ENCODE results near the gene SERTM2. TPM values are rescaled to one million over a fixed set of nuclear protein-coding genes. Genes with fewer than 3 reads are reported as not detected.

The SERTM2 gene
- total and polyA plus RNA-seq, 2 donors (not counting 3 experiments of a cell fraction or from before 2014, with no cell fraction given): not detected

- no peaks in the 10 kb centered on the region for H3K9me1 ChIP-seq (replicated peaks; ENCODE audit: control insufficient read depth, extremely low read depth, insufficient read depth, low read length)
- H3K27ac ChIP-seq (ENCODE audit: insufficient read depth, low read depth, low read length): no peak overlapping the region
- H3K4me1 ChIP-seq (ENCODE audit: control insufficient read depth, extremely low read depth, insufficient read depth, low read length): no peaks in the 10 kb centered on the region
- H3K27me3 ChIP-seq (ENCODE audit: control insufficient read depth in 2 of 2, insufficient read depth in 2 of 2, low read length in 2 of 2): no peaks in the 10 kb centered on the region
- intact Hi-C loops (cut with micrococcal nuclease) (no loop called here), dilution Hi-C loops (cut with MboI; ENCODE audit: extremely low pct_ligation_motif_present, low sequenced_read_pairs) (no loop called here)
- no peak overlapping the region for H2AFZ ChIP-seq (ENCODE audit: low read depth, low read length)
- no peaks in the 10 kb centered on the region for H3K79me2 ChIP-seq (ENCODE audit: control insufficient read depth, insufficient read depth, low read length)
- POLR2A ChIA-PET: no interaction called here
- no peaks in the 10 kb centered on the region for H4K20me1 ChIP-seq (replicated peaks; ENCODE audit: control insufficient read depth, extremely low read depth, insufficient read depth, low read length)
- H3K9ac ChIP-seq (replicated peaks; ENCODE audit: extremely low read depth, insufficient read depth, low read length): no peak overlapping the region
- BruUV-seq (replicated peaks): no TSS peak
- DNase-seq (ENCODE audit: low read depth, low spot score) (no peak), FAIRE-seq (no peak)
- CTCF ChIA-PET: no interaction called here
- no peaks in the 10 kb centered on the region for H3K9me3 ChIP-seq (replicated peaks; ENCODE audit: control insufficient read depth, insufficient read depth, low read length)
- no peak overlapping the region for H3K4me3 ChIP-seq (replicated peaks in 1 of 3; ENCODE audit: insufficient read depth in 1 of 3, low read depth in 1 of 3, low read length in 3 of 3)
- TF ChIP-seq EZH2 (IDR thresholded peaks at IDR 0.05; ENCODE audit: borderline replicate concordance, low read depth, low read length, severe bottlenecking): no peak
- no peak for TF ChIP-seq GATA2 (IDR thresholded peaks at IDR 0.05; ENCODE audit: insufficient read depth, insufficient read length, low read depth, low read length)
- no peak for TF ChIP-seq POLR2AphosphoS5 (IDR thresholded peaks at IDR 0.05; ENCODE audit: insufficient read depth, low read depth, low read length)
- no peak for TF ChIP-seq CTCF (IDR thresholded peaks at IDR 0.05; ENCODE audit: extremely low read depth in 1 of 2, insufficient read depth in 1 of 2, low read depth in 1 of 2, low read length in 2 of 2)
- no peak for TF ChIP-seq FOS (IDR thresholded peaks at IDR 0.05; ENCODE audit: borderline replicate concordance, insufficient read depth, low read length)
- TF ChIP-seq, protein P1, sequence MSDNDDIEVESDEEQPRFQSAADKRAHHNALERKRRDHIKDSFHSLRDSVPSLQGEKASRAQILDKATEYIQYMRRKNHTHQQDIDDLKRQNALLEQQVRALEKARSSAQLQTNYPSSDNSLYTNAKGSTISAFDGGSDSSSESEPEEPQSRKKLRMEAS (IDR thresholded peaks at IDR 0.05; ENCODE audit: insufficient read depth, insufficient read length): no peak
- TF ChIP-seq MYC (IDR thresholded peaks at IDR 0.05; ENCODE audit: low read depth, low read length): no peak
- no peak for TF ChIP-seq POLR2A (IDR thresholded peaks at IDR 0.05; ENCODE audit: low read depth, low read length)
- TF ChIP-seq JUN (IDR thresholded peaks at IDR 0.05; ENCODE audit: borderline replicate concordance, insufficient read depth, insufficient read length, low read depth): no peak
- H3K36me3 ChIP-seq (ENCODE audit: control insufficient read depth in 2 of 2, extremely low read depth in 1 of 2, insufficient read depth in 2 of 2, low read length in 2 of 2): no peaks in the 10 kb centered on the region
- H3K4me2 ChIP-seq (ENCODE audit: insufficient read depth, low read length): no peak overlapping the region
Measured at GRCh38 chrX:111483135-111483534, 28.3 kb upstream of the SERTM2 start.
